HG03469 (cell line): ENCODE measurements around the gene PRR18.

Experiments used
- ATAC-seq: cut with Tn5 transposase; IDR thresholded peaks from one replicate; pipeline ENCODE4 v1.9.1; 2021; ENCODE audit warnings: mild to moderate bottlenecking, moderate library complexity, moderate number of reproducible peaks; ENCODE audit not compliant: unreplicated experiment

The PRR18 gene

GRCh38 chr6:166278579-166279392 lies 29.4 kb downstream of the PRR18 start:
- ATAC-seq, result no peak

- ATAC-seq, result no peak
Observed at GRCh38 chr6:166277892-166278578, 30.2 kb downstream of the PRR18 start.

- no peak for ATAC-seq
Observed at GRCh38 chr6:166277018-166277417, 31.2 kb downstream of the PRR18 start.

DNA sequence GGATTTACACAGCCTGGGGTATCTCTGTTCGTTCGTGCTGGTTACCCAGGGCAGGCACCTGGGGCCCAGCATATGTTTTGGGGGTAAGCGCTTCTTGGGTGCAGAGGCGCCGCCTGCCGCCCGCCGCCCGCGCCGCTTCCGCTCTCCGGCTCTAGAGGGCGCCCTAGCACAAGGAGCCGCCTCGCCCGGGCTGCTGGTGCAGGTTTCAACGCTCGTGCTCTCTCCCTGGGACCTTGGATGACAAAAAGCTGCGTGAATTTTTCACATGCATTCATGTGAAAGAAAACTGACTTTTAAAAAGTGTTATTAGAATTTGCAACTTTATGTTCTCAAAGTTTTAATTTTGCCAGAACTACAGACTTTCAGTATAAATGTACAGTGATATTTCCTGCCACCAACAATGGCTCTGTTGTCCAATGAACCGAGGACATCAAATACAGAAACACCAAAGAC lies 32.5 kb downstream of the PRR18 start:
- ATAC-seq, result peak; percentile 54

DNA sequence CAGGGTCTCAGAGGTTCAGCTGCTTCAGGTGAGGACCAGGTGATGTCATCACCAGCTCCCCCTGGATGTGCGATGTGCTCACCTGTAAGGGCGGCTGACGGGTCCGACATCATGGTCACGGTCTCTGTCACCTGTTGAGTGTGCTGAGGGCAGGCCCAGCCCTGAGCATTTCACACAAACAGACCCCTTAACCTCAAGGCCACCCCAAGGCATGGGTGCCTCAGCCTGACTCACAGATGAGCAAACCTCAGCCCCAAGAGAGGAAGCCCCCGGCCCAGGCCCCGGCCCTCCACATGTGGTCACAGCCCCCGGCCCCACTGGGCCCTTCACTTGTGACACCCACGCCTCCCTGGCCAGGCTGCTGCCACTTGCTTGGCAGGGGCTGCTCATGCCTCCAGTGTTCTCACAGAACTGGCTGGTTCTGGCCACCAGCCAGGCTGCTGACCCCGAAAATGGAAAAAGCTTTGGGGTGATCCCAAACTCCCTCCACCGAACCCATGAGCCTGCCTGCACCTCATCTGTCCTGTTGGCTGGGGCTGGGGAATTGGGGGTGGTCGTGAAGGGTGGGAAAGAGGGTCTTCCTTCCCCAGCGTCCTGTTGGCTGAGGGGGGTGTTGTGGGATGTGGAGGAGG lies 33.3 kb downstream of the PRR18 start:
- ATAC-seq, result no peak

- ATAC-seq, result no peak
Observed at GRCh38 chr6:166274163-166274562, 34.0 kb downstream of the PRR18 start.

DNA sequence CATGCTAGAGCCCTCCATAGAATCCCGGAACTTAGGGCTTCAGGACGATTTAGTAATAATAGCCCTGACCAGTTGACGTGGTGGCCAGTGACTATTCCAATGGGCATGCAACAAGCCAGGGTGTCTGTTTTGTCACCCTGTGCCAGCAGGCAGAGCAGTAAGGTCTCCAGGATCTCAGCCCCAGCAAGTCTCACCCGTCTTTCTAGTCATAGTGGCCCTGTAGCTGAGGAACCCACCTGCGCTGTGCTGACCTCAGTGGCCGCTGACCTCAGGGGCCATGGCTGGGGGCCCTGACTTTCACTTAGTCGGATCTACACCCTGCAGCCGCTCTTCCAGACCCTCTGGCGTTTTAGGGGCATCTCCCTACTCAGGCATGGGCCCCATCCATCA lies 36.8 kb downstream of the PRR18 start:
- ATAC-seq, result no peak

DNA sequence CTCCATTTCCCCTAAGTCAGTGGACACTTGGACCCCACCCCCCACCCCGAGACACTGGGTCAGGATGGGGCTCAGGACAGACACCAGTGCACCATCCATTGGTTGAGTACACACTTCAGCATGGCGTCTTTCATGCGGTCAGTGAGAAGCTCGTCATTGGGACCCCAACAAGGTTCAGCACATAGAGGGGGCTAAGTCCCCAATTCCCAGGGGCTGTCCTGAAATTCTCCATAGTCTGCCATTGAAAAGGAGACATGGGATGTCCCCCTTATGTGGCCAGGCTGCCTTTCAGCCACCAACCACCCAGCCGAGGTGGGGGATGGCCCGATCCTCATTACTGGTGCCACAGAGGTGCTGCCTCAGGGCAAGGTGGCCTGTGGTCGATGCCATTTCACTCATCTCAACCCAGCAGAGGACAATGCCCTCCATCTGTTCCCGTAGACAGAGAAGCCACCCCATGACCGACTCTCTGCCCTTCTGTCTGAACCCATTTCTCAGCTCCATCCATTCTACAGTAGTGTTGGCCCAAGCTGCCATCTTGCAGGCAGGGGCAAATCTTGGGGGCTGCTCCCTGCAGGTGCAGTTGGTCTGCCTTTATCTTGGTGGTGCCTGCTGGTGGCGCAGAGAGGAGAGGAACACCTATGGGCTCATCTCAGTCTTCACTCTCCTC lies 37.4 kb downstream of the PRR18 start:
- no peak for ATAC-seq

DNA sequence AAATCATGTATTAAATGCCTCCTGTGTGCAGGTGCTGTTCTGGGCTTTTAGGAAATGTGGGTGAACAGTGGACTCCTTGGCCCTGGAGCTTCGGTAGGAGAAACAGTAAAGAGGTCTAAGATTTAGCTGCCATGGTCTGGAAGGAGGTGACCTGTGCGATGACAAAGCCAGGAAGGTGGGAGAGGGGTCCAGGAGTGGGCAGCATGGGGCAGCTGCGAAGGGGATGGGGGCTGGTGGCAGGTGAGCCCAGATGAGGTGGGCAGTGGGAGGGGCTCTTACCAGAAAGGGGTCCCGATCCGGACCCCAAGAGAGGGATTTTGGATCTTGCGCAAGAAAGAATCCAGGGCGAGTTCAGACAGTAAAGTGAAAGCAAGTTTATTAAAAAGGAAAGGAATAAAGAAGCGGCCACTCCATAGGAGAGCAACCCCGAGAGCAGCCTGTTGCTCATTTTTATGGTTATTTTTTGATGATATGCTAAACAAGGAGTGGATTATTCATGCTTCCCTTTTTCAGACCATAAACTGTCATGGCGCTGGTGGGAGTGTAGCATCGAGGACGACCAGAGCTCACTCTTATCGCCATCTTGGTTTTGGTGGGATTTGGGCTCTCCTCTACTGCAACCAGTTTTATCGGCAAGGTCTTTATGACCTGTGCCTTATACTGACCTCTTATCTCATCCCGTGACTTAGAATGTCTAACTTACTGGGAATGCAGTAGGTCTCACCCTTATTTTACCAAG lies 38.7 kb downstream of the PRR18 start:
- ATAC-seq, result no peak

GRCh38 chr6:166268431-166268830 lies 39.8 kb downstream of the PRR18 start:
- ATAC-seq, result no peak

- ATAC-seq, result no peak
Observed at GRCh38 chr6:166267526-166267925, 40.7 kb downstream of the PRR18 start.

- ATAC-seq, result no peak
Observed at GRCh38 chr6:166266336-166266735, 41.9 kb downstream of the PRR18 start.

DNA sequence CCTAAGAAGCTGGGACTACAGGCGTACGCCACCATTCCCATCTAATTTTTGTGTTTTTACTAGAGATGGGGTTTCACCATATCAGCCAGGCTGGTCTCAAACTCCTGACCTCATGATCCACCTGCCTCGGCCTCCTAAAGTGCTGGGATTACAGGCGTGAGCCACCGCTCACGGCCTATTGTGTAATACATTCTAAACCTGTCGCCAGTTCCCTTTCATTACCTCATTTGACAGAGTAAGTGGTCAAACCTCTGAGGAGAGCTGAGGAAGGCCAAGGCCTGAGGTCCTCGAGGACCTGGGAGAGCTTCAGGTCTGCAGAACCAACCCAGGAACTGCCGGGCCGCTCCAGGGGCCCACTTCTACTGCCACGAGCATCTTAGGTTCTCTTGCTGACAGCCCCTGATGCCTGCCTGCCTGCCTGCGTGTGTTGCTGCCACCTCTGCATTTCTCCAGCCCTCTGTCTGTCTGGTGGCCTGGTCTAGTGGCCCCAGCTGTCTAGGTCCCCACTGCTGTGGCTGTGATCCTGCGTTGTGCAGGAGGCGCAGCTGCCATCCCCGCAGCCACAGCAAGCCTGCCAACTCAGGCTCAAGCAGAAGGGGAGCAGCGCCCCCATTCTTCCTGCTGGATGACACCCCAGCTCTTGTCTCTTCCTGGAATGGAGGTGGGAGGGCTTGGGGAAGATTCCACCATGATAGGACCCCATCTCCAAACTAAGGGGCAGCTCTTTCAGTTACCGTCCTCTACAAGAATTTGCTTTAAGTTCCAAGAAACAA lies 45.3 kb downstream of the PRR18 start:
- ATAC-seq, result no peak

GRCh38 chr6:166259296-166259977 lies 48.8 kb downstream of the PRR18 start:
- ATAC-seq, result no peak

DNA sequence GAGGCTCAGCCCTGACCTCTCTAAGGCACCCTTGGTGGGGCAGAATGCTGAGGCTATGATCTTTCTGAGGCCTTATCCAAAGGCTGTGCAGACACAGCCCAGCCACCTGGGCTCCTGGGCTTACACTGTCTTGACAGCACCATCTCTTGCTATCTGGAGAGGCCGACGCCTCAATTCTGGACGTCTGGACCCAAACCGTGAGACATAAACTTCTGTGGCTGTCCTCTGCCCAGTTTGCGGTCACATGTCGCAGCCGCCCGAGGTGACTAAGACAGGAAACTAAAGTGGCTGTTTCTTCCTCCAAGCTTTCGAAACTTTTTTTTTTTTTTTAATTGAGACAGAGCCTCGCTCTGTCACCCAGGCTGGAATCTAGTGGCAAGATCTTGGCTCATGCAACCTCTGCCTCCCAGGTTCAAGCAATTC lies 49.3 kb downstream of the PRR18 start:
- peak; percentile 54 for ATAC-seq

DNA sequence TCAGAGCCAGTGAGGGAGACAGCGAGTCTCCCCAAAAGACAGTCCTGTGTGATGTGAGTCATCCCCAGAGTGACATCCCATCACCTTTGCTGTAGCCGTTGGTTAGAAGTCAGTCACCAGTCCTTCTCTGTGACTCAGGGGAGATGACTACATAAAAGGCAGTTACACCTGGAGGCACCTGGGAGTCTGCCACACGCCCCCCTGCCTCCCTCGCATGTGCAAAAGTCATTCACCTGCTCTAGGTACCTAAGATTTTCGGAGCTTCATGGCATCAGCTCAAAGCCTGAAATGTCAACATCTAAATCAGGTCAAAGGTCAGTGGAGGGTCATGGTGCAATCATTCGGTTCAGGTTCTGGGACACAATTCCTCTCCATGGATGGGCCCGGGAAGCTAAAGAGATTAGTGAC lies 50.3 kb downstream of the PRR18 start:
- no peak for ATAC-seq
